ENCODE measurements around the gene GPA33. TPM values are rescaled to one million over a fixed set of nuclear protein-coding genes. Genes with fewer than 3 reads are reported as not detected.

GPA33 gene
- total RNA-seq, 1 donor from 2014 or later = not detected

- FAIRE-seq = no peak
- no peak for DNase-seq (ENCODE audit: low spot score in 2 of 2)
These were observed 29.5 kb upstream of the GPA33 start for GRCh38 chr1:167119696-167120095.

GRCh38 chr1:167118188-167118587 is 28.0 kb upstream of the GPA33 start:
- DNase-seq (ENCODE audit: low spot score in 2 of 2) = no peak
- no peak for FAIRE-seq

- no peak for DNase-seq (ENCODE audit: low spot score in 2 of 2)
- no peak for FAIRE-seq
These were observed 27.0 kb upstream of the GPA33 start for GRCh38 chr1:167117225-167117624.

DNA sequence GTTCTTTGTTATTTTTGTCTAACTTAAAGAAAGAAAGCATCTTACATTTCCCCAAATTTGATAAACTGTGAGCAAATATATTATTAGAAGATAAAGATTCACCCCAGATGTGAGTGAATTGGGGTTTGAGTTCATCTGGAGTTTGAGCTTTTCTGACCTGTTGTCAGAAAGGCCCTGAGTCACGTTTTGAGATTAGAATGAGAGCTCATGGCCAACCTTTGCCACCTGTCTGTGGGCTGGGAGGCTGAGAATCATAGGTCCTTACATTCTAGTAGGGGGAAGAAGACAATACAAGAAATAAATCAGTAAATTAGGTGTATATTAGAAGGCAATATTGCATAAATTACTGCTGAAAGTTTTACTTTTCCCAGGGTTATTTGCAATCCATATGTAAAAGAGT is 26.0 kb upstream of the GPA33 start:
- FAIRE-seq = no peak
- DNase-seq (ENCODE audit: low spot score in 2 of 2) = no peak

- FAIRE-seq (no peak), DNase-seq (ENCODE audit: low spot score in 2 of 2) (no peak)
These were observed 25.5 kb upstream of the GPA33 start for GRCh38 chr1:167115655-167116054.

DNA sequence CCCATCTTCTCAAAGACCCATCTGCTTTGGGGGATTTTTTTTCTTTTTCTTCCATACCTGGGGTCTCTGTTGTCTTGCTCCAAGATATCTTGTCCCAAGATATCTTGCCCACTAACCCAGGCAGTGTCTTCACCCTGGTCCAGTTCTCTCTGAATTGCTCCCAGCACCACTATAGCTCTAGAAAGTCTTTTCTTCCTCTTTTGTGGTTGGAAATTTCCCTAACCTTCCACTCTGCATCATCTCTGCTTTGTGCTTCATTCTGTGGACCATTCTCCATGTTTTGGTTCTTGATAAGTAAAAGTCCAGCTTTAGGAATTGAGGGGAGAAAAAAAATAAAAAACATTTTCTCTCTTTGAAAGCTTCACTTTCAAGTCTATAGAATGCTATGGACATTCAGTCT is 24.5 kb upstream of the GPA33 start:
- no peak for FAIRE-seq
- DNase-seq (ENCODE audit: low spot score in 2 of 2) = no peak

DNA sequence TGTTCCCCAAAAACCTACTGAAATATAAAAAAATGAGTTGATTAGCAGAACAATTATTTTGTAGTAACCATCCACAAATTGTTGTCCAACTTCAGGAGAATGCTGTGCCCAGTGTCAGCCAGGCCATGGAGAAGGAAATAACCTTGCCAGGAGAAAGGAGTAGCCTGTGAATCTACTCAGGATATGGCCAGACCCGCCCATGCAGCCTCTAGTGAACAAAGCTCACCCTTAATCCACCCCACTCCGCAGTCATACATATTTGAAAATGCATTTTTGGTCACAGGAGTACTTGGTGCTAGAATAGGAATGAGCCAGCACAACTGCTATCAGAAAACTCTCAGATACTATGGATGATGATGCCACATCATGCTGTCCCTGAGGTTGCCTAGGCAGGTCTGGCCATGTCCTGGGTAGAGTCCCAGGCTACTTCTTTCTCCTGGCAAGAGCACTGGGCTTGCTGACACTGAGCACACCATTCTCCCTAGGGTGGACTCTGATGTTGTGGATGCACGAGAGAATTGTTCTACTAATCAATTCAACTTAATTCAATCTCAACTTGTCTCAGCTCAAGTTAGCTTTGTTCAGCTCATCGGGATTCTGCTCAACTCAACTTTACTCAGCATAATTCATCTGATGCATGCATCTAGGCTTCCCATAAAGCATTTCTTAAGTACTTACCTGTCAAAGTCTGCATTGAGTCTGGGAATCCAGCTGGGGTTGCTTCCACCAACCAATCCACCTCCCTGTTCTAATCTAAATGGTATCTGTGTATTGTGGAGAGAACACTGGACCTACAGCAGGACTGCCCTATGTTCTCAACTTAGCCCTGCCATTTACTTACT is 21.9 kb upstream of the GPA33 start:
- no peak for DNase-seq (ENCODE audit: low spot score in 2 of 2)
- FAIRE-seq = no peak

DNA sequence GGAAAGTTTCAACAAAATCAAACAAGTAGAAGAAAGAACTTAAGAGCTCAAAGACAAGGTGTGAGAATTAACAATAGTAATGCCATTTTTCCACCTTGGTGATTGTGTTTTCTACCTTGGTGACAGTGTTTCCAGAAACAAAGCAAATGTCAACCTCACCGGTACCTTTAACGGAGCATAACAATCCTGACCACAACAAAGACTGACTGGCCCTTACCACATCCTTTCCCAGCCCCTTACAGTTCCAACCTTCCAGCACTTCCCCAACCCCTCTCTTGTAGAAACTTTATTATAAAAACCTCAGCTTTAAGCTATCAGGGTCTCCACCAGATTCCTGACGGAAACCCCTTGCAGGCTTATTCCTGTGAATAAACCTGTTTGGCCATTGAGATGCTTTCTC is 20.4 kb upstream of the GPA33 start:
- FAIRE-seq (no peak), DNase-seq (ENCODE audit: low spot score in 2 of 2) (no peak)

DNA sequence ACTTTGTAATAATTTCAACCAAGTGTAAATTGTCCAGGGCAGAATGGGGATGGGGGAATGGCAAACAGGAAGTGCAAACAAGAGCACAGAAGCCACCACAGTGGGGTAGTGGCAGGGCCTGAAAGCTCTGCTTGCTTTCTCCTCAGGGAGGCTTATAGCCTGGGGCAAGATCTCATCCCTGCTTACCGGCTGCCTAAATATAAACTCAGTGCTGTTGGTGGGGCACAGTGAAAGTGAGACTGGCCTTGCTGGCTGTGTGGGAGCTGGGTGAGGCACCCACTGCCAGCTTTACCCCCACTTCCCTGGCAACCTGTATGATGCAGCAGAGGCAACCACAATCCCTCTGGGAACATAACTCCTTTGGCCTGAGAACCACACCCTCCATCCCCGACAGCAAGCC is 18.9 kb upstream of the GPA33 start:
- DNase-seq (ENCODE audit: low spot score in 2 of 2) (no peak), FAIRE-seq (no peak)

- no peak for DNase-seq (ENCODE audit: low spot score in 2 of 2)
These were observed 17.3 kb upstream of the GPA33 start for GRCh38 chr1:167107456-167107855.

GRCh38 chr1:167106119-167106461 is 15.9 kb upstream of the GPA33 start:
- no peak for DNase-seq (ENCODE audit: low spot score in 2 of 2)
- no peak for FAIRE-seq

More at GRCh38 chr1:167107456-167107855, 17.3 kb upstream of the GPA33 start:
- FAIRE-seq = no peak

DNA sequence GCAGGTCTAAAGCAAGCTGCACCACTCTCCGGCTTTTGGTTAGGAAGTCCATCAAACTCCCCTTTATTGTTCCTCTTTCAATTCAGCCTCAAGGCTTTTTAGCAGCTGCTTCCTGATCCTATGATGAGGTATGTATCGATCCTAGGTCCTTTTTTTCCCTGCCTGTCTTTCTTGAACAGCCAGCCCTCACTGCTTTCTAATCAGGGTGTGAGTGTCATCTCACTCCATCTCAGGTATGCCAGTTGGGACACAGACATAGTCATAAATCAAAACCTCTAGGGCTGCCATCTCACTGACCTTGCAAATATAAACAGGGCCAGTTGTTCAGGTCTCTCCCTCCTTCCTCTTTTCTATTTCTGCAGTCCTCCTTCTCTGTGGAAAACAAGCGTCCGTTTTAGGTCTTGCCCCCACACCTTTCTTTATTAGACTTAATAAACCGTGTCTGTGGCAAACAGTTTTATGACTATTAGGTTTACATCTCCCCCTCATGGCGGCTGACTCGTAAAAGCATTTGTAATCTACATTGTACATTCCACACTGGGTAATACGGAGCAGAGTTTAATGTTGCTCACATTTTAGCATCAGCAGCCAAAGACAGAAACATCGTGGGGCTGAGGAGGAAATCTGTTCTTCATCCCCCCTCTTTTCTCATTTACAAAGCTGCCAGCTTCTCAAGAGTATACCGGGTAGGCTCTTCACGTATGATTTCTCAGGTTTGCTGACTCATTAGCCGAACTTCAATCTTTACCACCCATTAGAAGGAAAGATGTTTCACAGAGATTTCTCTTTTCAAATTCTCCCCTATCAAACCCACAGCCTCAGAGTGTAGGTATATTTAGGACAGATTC is 15.3 kb upstream of the GPA33 start:
- FAIRE-seq (no peak), DNase-seq (ENCODE audit: low spot score in 2 of 2) (no peak)

- no peak for FAIRE-seq
These were observed 14.1 kb upstream of the GPA33 start for GRCh38 chr1:167104256-167104633.

GRCh38 chr1:167102906-167103573 is 12.9 kb upstream of the GPA33 start:
- no peak for DNase-seq (ENCODE audit: low spot score in 2 of 2)
- FAIRE-seq = no peak

More at GRCh38 chr1:167104256-167104633, 14.1 kb upstream of the GPA33 start:
- no peak for DNase-seq (ENCODE audit: low spot score in 2 of 2)

- DNase-seq (ENCODE audit: low spot score in 2 of 2) (no peak), FAIRE-seq (no peak)
These were observed 11.6 kb upstream of the GPA33 start for GRCh38 chr1:167101754-167102153.

- no peak for FAIRE-seq
- no peak for DNase-seq (ENCODE audit: low spot score in 2 of 2)
These were observed 10.6 kb upstream of the GPA33 start for GRCh38 chr1:167100730-167101129.

DNA sequence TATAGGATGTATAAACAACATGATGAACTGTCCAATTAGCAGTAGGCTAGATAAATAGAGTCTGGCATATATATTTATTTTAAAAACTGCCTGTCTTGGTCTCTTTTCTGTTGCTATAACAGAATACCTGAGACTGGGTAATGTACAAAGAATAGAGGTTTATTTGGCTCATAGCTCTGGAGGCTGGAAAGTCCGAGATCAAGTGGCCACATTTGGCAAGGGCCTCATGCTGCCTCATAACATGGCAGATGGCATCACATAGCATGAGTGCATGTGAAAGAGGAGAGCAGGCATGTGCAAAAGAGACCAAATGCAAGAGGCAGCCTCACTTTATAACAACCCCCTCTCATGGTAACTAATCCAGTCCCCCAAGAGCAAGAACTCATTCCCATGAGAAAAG is 9.7 kb upstream of the GPA33 start:
- FAIRE-seq = no peak

DNA sequence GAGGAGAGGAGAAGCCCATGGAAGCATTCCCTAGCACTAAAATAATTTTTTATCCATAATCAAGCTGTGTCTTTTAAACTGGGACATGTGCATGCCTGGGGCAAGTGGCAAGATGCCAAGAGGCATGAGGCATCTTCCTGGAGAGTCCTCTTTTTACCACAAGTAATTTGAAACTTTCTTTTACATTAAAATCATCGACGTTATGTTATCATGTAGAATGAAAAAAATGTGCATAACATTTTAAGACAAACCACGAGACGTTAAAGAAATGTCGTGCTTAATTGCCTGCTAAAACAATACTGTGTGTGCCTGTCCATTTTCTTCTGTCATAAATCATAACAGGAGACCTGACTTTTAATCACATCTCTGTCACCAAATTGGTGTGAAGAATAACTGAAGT is 5.2 kb upstream of the GPA33 start:
- FAIRE-seq (no peak), DNase-seq (ENCODE audit: low spot score in 2 of 2) (no peak)

More for the DNA sequence above, 9.7 kb upstream of the GPA33 start:
- DNase-seq (ENCODE audit: low spot score in 2 of 2) = no peak

DNA sequence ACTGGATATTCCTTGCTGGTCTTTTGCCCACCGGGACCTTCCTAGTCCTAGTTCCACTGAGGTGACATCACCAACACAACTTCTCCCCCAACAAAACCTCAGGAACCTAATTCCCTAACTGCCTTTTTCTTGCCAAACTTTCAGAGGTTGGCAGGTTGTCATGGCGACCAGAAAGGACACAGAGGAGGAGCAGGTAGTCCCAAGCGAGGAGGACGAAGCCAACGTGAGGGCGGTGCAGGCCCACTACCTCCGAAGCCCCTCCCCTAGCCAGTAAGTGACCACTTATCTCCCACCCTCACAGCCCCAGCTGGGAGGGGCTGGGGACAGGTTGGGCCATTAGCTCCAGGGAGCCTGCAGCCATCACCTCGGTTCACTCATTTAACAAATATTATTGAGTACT is 4.5 kb upstream of the GPA33 start:
- FAIRE-seq (no peak), DNase-seq (ENCODE audit: low spot score in 2 of 2) (no peak)

DNA sequence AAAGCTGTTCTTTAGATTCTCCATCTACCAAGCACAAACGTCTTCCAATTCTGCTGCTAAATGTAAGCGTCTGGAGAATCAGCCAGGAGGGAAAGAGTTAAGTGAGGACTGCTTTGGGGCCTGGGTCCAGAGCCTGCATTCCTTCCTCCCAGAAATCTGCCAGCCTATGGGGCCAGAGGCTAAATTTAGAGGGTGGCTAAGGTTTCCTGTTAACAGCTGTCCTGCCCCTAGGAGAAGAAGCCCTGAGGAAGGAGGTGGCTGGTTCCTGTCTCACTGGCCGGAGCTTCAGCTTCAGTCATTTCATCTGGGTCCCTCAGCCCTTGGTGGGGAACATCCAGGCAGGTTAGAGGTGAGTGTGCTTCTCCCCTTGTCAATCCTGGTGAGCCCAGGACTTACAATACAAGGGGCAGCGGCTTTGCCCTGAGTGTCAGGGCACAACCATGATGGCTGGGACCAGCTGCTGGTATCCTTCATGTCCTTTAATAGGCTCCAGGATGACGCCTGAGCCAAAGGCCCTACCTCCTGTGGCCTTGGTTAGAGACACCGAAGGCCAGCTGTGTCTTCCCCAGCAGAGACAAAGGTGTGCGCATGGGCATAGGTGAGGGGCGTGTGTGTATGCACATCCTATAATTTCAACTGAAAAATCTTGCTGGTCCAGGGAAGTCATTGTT is 3.8 kb upstream of the GPA33 start, which contains the start of gene STYXL2:
Gene STYXL2 (plus strand): TSS at position 230 of the 671 bp plus-strand sequence. CDS start 775 bp downstream, outside the sequence.
- no peak for DNase-seq (ENCODE audit: low spot score in 2 of 2)
- no peak for FAIRE-seq

All from frontal cortex (tissue), 4 donors.